DLD1 (cell line): ENCODE results near the gene PROM1.

ENCODE experiments used
- in situ Hi-C: cut with HindIII; loops from 2 replicates; pipeline ENCODE4 v1.10.0; 2017; ENCODE audit warnings: low sequenced_read_pairs

Gene PROM1

GRCh38 chr4:15953625-15954024, 130.2 kb downstream of the PROM1 start:
- in situ Hi-C loops, result loop anchor here (5.0 kb wide), 1 partner anchor 71 kb away; no protein-coding TSS in a partner anchor

GRCh38 chr4:15951781-15952180, 132.0 kb downstream of the PROM1 start:
- in situ Hi-C loops, result loop anchor here (5.0 kb wide), 1 partner anchor 69 kb away; no protein-coding TSS in a partner anchor

- in situ Hi-C loops, result no loop called here
Observed at GRCh38 chr4:15948826-15949225, 135.0 kb downstream of the PROM1 start.

DNA sequence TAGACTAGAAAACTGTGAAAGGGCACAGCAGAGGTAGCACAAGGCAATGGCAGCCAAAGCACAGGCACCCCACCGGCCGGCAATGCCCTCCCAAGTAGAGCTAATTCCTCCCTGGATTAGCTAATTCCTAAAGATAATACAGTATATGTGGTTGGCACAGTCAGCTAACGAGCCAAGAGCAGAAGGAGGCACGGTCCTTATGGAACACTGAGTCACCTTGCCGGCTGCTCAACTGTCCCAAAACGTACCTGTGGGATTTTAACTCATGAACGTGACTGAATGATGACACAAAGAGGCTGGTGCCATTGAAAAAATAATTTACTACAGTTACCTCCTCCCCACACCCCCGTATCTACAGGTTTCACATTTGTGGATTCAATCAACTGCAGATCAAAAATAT, 136.1 kb downstream of the PROM1 start:
- in situ Hi-C loops, result no loop called here

GRCh38 chr4:15945516-15945915, 138.3 kb downstream of the PROM1 start:
- in situ Hi-C loops, result no loop called here

DNA sequence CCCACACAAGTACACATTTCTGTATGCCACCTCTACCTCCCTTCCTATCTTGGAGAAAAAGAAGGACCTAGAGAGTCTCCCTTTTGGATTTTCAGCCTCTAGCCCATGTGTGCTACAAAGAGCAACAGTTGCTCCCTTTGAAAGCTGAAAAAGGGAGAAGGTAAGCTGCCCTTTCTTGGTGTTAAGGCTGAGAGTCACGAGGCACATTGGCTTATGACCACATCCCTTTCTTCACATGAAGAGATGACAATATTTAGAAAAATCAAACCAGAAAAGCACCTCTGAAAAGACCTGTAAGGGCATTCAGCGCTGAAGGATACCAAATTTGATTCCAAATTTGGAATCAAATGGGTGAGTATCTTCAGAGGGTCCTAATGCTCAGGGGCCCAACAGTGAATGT, 138.9 kb downstream of the PROM1 start:
- in situ Hi-C loops, result no loop called here

DNA sequence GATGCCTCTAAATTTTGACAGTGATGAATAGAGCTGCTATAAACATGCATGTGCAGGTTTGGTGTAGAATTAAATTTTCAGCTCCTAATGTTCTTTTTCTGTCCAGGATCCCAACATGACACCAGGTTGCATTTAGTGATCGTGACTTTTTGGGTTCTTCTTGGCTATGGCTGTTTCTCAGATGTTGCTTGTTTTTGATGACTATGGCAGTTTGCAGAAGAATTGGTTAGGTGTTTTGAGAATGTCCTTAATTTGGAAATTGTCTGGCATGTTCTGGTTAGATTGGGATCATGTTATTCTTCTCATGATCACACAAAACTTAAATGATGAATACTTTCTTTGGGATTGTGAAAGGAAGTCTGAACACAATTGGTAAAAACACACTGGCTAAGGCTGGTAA, 141.5 kb downstream of the PROM1 start:
- in situ Hi-C loops, result no loop called here

- in situ Hi-C loops, result no loop called here
Observed at GRCh38 chr4:15938640-15939039, 145.2 kb downstream of the PROM1 start, which contains the start of gene FGFBP1. FGFBP1 (minus strand) TSS chr4:15938740; CDS start chr4:15936632, 2,108 bp downstream.

GRCh38 chr4:15938182-15938581, 145.6 kb downstream of the PROM1 start:
- in situ Hi-C loops, result no loop called here

- in situ Hi-C loops, result no loop called here
Observed at GRCh38 chr4:15936495-15936894, 147.3 kb downstream of the PROM1 start.

DNA sequence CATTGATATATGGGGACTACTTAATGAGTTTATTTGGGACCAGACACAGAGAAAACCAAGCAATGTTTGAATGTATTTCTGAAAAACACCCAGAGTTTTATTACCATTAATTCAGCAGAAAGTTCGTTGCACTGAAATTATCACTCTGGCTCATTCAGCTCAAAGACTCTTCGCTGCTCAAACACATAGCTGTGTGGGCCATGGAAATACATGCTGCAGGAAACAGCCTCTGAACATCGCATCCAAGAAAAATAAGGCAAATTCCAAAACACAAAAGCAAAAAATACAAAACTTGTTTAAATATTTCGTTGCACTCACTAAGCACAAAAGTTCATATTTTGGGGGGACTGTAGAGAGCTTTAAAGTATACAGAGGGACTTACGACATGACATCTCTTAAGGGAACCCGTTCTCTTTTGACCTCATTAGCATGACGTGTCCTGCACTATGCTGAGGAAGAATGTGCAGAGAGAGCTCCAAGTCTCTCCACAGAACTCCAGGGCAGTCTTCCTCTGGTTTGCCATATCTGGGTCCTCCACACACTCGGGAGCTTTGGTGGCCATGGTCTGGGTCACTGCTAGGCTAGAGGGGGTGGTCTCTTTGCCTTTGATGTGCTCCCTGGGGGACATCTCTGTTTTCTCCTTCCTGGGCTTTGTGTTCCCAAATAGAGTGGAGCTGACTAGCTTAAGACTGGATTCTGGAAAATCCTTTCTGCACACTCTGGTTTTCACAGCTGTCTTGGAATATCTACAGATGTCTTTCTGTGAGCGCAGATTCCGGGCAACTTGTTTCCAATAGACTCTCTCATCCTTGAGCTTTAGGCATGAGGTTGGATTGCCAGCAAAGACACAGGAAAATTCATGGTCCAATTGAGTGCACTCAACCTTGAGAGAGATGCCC, 148.1 kb downstream of the PROM1 start:
- in situ Hi-C loops, result no loop called here

GRCh38 chr4:15934259-15934658, 149.6 kb downstream of the PROM1 start:
- in situ Hi-C loops, result no loop called here

GRCh38 chr4:15931451-15932210, 152.2 kb downstream of the PROM1 start:
- in situ Hi-C loops, result no loop called here

DNA sequence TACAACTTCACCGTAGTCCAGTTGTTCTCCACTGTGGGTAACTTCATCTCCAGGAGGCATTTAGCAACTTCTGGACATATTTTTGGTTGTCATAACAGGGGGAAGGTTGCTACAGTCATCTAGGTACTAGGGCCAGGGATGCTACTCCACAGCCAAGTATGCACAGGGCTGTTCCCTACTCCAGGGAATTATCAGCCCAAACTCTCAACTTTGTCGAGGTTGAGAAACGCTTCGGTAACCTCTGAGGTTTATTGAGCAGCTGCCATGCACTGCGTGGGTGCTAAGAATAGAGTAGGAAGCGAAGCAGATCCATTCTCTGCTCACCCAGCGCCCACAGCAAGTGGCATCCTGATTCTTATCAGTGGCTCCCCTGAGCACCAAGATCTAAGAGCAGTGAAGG, 153.5 kb downstream of the PROM1 start:
- in situ Hi-C loops, result no loop called here

GRCh38 chr4:15929540-15929939, 154.3 kb downstream of the PROM1 start:
- in situ Hi-C loops, result no loop called here

- in situ Hi-C loops, result no loop called here
Observed at GRCh38 chr4:15928883-15929282, 154.9 kb downstream of the PROM1 start.

DNA sequence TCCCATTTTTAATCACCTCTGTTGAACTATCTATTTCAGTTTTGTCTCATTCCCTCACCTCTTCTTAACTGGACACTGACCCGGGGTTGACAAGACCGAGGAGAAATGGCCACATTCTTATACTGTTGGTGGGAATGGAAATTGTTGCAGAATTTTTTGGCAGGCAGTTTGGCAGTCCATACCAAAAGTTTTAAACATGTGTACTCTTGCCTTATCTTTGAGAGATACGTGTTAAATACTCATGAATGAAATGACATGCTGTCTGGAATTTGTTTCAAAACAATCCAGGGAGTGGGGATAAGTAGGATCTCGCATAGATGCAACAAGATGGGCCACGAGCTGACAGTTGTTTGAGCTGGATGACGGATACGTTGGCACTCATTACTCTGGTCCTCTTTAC, 157.3 kb downstream of the PROM1 start:
- in situ Hi-C loops, result no loop called here

GRCh38 chr4:15925830-15926229, 158.0 kb downstream of the PROM1 start:
- in situ Hi-C loops, result no loop called here

GRCh38 chr4:15921592-15921932, 162.3 kb downstream of the PROM1 start:
- in situ Hi-C loops, result no loop called here

- in situ Hi-C loops, result no loop called here
Observed at GRCh38 chr4:15920723-15921591, 162.9 kb downstream of the PROM1 start.
